Effector memory CD4-positive, alpha-beta T cell (primary cell): ENCODE data around the gene SMIM9.

Source experiments
- DNase-seq, 3 donors: peaks; one replicate each; pipeline ENCODE4 v3.0.0-alpha.2; 2020
- H3K27ac ChIP-seq: 2 replicates; pipeline ENCODE4 v1.7.0; 2013; ENCODE audit warnings: mild to moderate bottlenecking, low read length, moderate library complexity; ENCODE audit not compliant: insufficient read depth, poor library complexity, severe bottlenecking
- H3K27me3 ChIP-seq: replicated peaks from 2 replicates; pipeline ENCODE4 v1.7.0; 2013; ENCODE audit warnings: mild to moderate bottlenecking, low read length; ENCODE audit not compliant: insufficient read depth, control insufficient read depth, poor library complexity, severe bottlenecking
- H3K36me3 ChIP-seq: 2 replicates; pipeline ENCODE4 v1.7.0; 2013; ENCODE audit warnings: mild to moderate bottlenecking, low read length, moderate library complexity; ENCODE audit not compliant: control insufficient read depth, insufficient read depth
- H3K4me1 ChIP-seq: 2 replicates; pipeline ENCODE4 v1.7.0; 2013; ENCODE audit warnings: low read length, mild to moderate bottlenecking; ENCODE audit not compliant: control insufficient read depth, insufficient read depth, poor library complexity, severe bottlenecking
- H3K4me3 ChIP-seq: 2 replicates; pipeline ENCODE4 v1.7.0; 2013; ENCODE audit warnings: low read length, low read depth, mild to moderate bottlenecking; ENCODE audit not compliant: insufficient read depth, poor library complexity, severe bottlenecking
- H3K9me3 ChIP-seq: 2 replicates; pipeline ENCODE4 v1.7.0; 2013; ENCODE audit warnings: mild to moderate bottlenecking, low read length, moderate library complexity; ENCODE audit not compliant: control insufficient read depth

Gene SMIM9

DNA sequence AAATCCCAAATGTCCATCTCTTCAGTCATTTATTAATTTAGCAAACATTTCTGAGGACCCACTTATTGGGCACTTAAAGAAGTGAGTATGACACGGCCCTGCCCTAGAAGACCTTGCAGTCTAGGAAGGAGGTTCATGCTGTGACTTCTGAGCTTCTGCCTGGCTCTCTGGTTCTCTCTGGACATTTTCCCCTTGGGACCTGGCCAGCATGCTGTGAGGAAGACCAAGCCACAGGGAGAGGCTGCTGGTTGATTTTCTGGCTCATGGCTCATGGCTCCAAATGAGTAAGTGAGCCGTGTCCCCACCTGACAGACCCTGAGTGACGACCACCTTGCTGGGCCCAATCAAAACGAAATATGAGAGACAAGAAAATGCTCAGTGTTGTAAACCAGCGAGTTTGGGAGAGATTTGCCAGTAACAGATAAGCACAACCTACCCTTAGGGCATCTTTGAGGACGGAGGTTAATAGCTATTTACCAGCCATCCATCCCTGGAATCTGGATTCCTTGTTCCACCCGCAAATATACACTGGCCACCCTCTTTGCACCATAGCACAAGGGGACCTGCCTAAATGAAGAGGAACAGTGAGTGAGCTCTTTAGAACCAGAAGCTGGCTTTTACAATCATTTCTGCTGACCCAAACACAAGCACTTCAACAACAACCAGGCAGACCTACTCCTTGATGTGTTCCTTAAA, 30.1 kb downstream of the SMIM9 start:
- H3K4me1 ChIP-seq = peaks cover 4% of the 10 kb centered on the region

GRCh38 chrX:154802947-154803346, 31.5 kb downstream of the SMIM9 start:
- H3K9me3 ChIP-seq = no peaks in the 10 kb centered on the region
- H3K27me3 ChIP-seq = no peaks in the 10 kb centered on the region
- no peak overlapping the region for H3K27ac ChIP-seq
- no peak overlapping the region for H3K4me3 ChIP-seq
- no peak for DNase-seq
- H3K36me3 ChIP-seq = no peaks in the 10 kb centered on the region
- H3K4me1 ChIP-seq = peaks cover 4% of the 10 kb centered on the region

More for the DNA sequence above, 30.1 kb downstream of the SMIM9 start:
- no peaks in the 10 kb centered on the region for H3K36me3 ChIP-seq
- no peaks in the 10 kb centered on the region for H3K9me3 ChIP-seq
- H3K27ac ChIP-seq = no peak overlapping the region
- H3K4me3 ChIP-seq = peak overlapping the region; percentile 67
- H3K27me3 ChIP-seq = no peaks in the 10 kb centered on the region
- no peak for DNase-seq

DNA sequence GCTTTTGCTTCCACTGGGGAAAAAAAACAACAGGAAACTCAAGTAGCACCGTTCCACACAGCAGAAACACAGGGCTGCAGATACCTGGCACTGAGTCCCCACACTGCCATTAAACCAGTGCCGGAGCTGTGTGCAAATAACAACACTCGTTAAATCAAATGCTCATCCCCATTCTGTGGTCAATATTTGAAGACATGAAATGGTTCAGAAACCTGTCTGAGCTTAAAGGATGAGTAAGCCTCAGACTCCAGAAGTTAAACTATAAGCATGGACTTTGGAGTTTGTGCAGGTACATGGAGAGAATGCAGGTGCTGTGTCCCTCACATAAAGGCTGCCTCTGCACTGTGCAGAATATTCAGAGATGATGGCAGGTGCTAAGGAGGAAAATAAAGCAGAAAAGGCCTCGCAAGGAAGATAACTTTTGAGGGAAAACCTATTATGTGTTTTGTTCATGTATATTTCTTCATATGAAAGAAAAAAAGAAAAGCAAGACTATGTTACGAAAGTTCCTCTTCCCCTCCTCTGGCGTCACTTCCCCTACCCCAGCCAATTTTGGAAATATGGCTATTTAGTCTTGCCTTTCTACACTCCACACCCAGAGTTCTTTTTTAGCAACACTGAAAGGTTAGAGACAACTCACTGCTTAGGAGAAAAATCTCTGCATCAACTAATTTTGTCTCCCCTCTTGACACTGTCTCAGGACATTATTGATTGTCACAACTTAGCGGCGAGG, 33.8 kb downstream of the SMIM9 start:
- Histone ChIP-seq H3K4me1 (peaks cover 4% of the 10 kb centered on the region), H3K9me3 (no peaks in the 10 kb centered on the region), H3K27ac (no peak overlapping the region), H3K27me3 (no peaks in the 10 kb centered on the region), H3K4me3 (no peak overlapping the region), H3K36me3 (no peaks in the 10 kb centered on the region)
- no peak for DNase-seq

DNA sequence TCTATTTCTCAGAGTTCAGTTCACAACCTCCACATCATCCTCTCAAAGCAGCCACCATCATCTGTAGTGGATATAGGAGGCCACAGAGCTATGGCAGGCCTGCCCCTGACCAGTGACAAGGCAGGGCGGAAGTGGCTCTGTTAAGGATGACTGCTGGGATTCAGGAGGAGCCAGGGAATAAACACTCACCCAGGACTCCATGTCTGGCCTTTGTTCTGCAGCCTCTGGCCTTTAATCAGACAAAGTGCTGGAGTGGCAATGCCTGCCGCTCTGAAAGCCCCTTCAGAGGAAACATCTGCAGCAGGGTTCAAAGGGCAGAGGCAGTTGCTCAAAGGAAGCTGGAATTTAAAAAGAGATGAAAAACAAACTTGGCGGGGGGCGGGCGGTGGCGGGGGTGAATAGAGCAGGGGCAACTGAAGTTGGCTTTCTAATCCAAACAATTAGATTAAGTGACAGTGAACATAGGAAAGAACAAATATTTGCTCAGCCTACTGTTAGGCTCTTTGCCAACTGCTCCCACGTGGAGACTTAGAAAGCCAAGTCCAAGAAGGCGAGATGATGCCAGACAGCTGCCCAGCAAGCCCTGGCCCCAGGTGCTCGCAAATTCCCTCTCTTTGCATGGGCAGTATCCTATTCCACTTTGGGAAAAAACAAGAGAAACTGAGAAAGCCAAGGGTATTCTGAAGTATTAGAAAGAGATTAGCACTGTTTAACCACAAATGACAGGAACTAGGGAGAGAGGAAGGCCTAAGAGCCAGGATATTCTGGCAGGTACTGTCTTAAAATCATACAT, 34.7 kb downstream of the SMIM9 start:
- Histone ChIP-seq H3K4me3 (no peak overlapping the region), H3K36me3 (no peaks in the 10 kb centered on the region), H3K4me1 (peaks cover 4% of the 10 kb centered on the region), H3K27me3 (no peaks in the 10 kb centered on the region), H3K9me3 (no peaks in the 10 kb centered on the region), H3K27ac (no peak overlapping the region)
- DNase-seq = no peak

DNA sequence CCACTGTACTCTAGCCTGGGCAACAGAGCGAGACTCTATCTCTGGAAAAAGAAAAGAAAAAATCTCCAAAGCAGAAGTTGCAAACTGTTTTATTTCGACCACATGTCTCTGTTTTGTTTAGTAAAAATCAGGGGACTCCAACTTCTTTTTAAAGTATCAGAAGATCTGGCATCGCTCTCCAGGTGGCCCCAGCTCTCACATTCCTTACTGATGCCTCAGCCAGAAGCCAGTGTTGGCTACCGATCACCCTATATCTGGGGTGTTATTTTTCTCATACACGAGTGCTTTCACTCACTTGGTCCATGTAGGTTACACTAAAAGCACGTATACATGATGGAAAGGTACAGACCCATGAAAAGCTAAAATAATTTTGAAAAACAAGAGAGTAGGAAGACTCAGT, 37.5 kb downstream of the SMIM9 start:
- H3K9me3 ChIP-seq = no peaks in the 10 kb centered on the region
- H3K36me3 ChIP-seq = no peaks in the 10 kb centered on the region
- no peaks in the 10 kb centered on the region for H3K27me3 ChIP-seq
- no peak overlapping the region for H3K4me3 ChIP-seq
- no peak overlapping the region for H3K27ac ChIP-seq
- peaks cover 4% of the 10 kb centered on the region for H3K4me1 ChIP-seq
- no peak for DNase-seq

- no peaks in the 10 kb centered on the region for H3K9me3 ChIP-seq
- no peak overlapping the region for H3K4me3 ChIP-seq
- H3K27ac ChIP-seq = no peak overlapping the region
- peaks cover 2% of the 10 kb centered on the region for H3K4me1 ChIP-seq
- no peaks in the 10 kb centered on the region for H3K36me3 ChIP-seq
- H3K27me3 ChIP-seq = no peaks in the 10 kb centered on the region
- DNase-seq = no peak
These were observed 39.4 kb downstream of the SMIM9 start for GRCh38 chrX:154795016-154795415.

- no peaks in the 10 kb centered on the region for H3K36me3 ChIP-seq
- H3K9me3 ChIP-seq = no peaks in the 10 kb centered on the region
- no peaks in the 10 kb centered on the region for H3K4me1 ChIP-seq
- no peak overlapping the region for H3K4me3 ChIP-seq
- H3K27ac ChIP-seq = no peak overlapping the region
- no peaks in the 10 kb centered on the region for H3K27me3 ChIP-seq
- no peak for DNase-seq
These were observed 41.2 kb downstream of the SMIM9 start for GRCh38 chrX:154793084-154793795.

DNA sequence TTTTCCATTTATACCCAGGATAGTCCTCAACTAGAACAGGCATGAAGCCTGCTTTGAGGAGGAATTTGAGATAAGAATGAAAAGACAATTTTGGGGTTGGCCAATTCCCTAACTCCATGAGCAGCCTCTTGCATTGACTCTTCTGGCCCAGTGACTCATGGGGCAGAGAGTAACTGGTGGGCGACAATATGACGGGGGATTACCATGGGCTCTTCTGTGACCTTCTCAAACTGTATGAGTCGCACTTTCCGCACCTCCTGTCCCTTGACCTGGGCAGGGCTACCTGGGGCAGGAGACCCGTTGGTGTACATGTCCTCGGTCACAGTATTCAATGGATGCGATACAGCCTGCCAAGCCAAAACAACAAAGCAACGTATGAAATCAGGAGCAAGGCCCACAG, 42.5 kb downstream of the SMIM9 start:
- no peaks in the 10 kb centered on the region for H3K4me1 ChIP-seq
- no peak for DNase-seq
- no peak overlapping the region for H3K27ac ChIP-seq
- no peaks in the 10 kb centered on the region for H3K9me3 ChIP-seq
- no peaks in the 10 kb centered on the region for H3K36me3 ChIP-seq
- H3K27me3 ChIP-seq = no peaks in the 10 kb centered on the region
- no peak overlapping the region for H3K4me3 ChIP-seq

DNA sequence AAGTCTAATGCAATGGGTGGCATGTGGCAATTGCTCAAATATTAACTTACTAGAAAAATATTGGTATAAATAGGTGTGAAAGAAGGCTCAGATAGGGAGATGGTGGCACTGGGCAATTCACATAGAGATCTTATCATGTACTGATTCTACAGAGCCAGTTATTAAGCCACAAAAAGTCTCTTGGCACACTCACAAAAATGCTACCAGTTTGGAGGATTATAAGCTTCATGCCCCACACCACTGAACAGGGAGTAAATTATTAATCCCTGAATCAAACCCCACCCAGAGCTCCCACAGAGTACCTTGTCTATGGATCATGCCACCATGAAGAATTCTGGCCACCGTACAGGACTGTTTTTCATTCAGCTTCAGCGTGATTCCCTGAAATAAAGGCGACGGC, 43.0 kb downstream of the SMIM9 start:
- Histone ChIP-seq H3K27me3 (no peaks in the 10 kb centered on the region), H3K4me1 (no peaks in the 10 kb centered on the region), H3K4me3 (no peak overlapping the region), H3K36me3 (no peaks in the 10 kb centered on the region), H3K27ac (no peak overlapping the region), H3K9me3 (no peaks in the 10 kb centered on the region)
- DNase-seq = no peak
